H1 (cell line): ENCODE data around the gene DYNLT3. TPM values are rescaled to one million over a fixed set of nuclear protein-coding genes. Genes with fewer than 3 reads are reported as not detected.

ENCODE experiments used
- CTCF ChIA-PET: fragments of 300-600 bp; sonication (Branson Sonifier 250); formaldehyde crosslinking; loops from one replicate; lab custom pipeline; 2021; ENCODE audit not compliant: partially characterized antibody; lab: Charles Lee
- POLR2A ChIA-PET: fragments of 300-600 bp; sonication (Branson Sonifier 250); formaldehyde crosslinking; loops from one replicate; lab custom pipeline; 2021; ENCODE audit warnings: inconsistent platforms; ENCODE audit not compliant: partially characterized antibody; lab: Charles Lee
- DNase-seq, 2 experiments: peaks; one replicate each; pipeline versions ENCODE4 v3.0.0 to v3.0.0-alpha.2; 2010 to 2022; ENCODE audit warnings: low spot score in 2 of 2, low read depth in 1 of 2, mixed read lengths in 1 of 2
- FAIRE-seq: peaks from 2 replicates; lab custom pipeline; 2011; peaks lifted over from hg19 to GRCh38; lab: Jason Lieb, UNC
- H2AFZ ChIP-seq: 2 replicates; pipeline ENCODE4 v1.8.1; 2012; ENCODE audit warnings: low read length, inconsistent platforms
- H2AK5ac ChIP-seq: 2 replicates; pipeline ENCODE4 v1.6.1; 2013; ENCODE audit warnings: low read depth, low read length
- H2BK120ac ChIP-seq: replicated peaks from 2 replicates; pipeline ENCODE3; 2013; ENCODE audit warnings: low read depth, low read length, inconsistent platforms
- H2BK12ac ChIP-seq: 2 replicates; pipeline ENCODE4 v1.6.1; 2013; ENCODE audit warnings: low read depth, low read length
- H2BK15ac ChIP-seq: 2 replicates; pipeline ENCODE4 v1.6.1; 2013; ENCODE audit warnings: low read length
- H2BK20ac ChIP-seq: 2 replicates; pipeline ENCODE4 v1.6.1; 2013; ENCODE audit warnings: low read length
- H2BK5ac ChIP-seq: 2 replicates; pipeline ENCODE4 v1.6.1; 2013; ENCODE audit warnings: low read depth, low read length
- H3K14ac ChIP-seq: 2 replicates; pipeline ENCODE4 v1.6.1; 2013; ENCODE audit warnings: inconsistent platforms; ENCODE audit not compliant: insufficient read length
- H3K18ac ChIP-seq: 2 replicates; pipeline ENCODE4 v1.6.1; 2013; ENCODE audit warnings: low read length; ENCODE audit errors: extremely low read depth
- H3K23ac ChIP-seq: 2 replicates; pipeline ENCODE4 v1.6.1; 2013; ENCODE audit warnings: inconsistent platforms; ENCODE audit not compliant: insufficient read length
- H3K23me2 ChIP-seq: 2 replicates; pipeline ENCODE4 v1.6.1; 2013; ENCODE audit warnings: low read depth, low read length
- H3K27ac ChIP-seq: 2 replicates; pipeline ENCODE4 v1.6.1; 2011; ENCODE audit warnings: low read depth, low read length, inconsistent platforms
- H3K27me3 ChIP-seq, 4 experiments: replicated peaks in 1 of 4; 1 replicate in 1 of 4; 2 replicates in 3 of 4; pipeline versions ENCODE4 v1.6.1 to v1.8.1; 2011 to 2013; ENCODE audit warnings: low read length in 3 of 4, mild to moderate bottlenecking in 3 of 4, inconsistent platforms in 2 of 4, mixed read lengths in 2 of 4, moderate library complexity in 1 of 4; ENCODE audit not compliant: control insufficient read depth in 3 of 4, insufficient read depth in 3 of 4; ENCODE audit errors: extremely low read depth in 1 of 4
- H3K36me3 ChIP-seq, 4 experiments: 2 replicates each; pipeline versions ENCODE4 v1.6.1 to v1.8.1; 2011 to 2013; ENCODE audit warnings: mild to moderate bottlenecking in 4 of 4, low read length in 3 of 4, moderate library complexity in 2 of 4, control low read depth in 1 of 4, inconsistent platforms in 1 of 4; ENCODE audit not compliant: insufficient read depth in 4 of 4, control insufficient read depth in 2 of 4
- H3K4ac ChIP-seq: replicated peaks from 2 replicates; pipeline ENCODE3; 2013; ENCODE audit warnings: low read length, low read depth, mixed read lengths, inconsistent platforms; ENCODE audit not compliant: insufficient read length
- H3K4me1 ChIP-seq, 4 experiments: replicated peaks in 1 of 4; 1 replicate in 1 of 4; 2 replicates in 3 of 4; pipeline versions ENCODE4 v1.6.1 to v1.8.1; 2011 to 2013; ENCODE audit warnings: low read length in 3 of 4, inconsistent platforms in 2 of 4, mixed read lengths in 1 of 4; ENCODE audit not compliant: insufficient read depth in 4 of 4, control insufficient read depth in 3 of 4
- H3K4me2 ChIP-seq, 2 experiments: 2 replicates each; pipeline versions ENCODE4 v1.6.1 to v1.8.1; 2011 to 2013; ENCODE audit warnings: low read depth in 2 of 2, low read length in 2 of 2, control low read depth in 1 of 2, inconsistent platforms in 1 of 2, mild to moderate bottlenecking in 1 of 2; ENCODE audit not compliant: insufficient read depth in 1 of 2
- H3K4me3 ChIP-seq, 4 experiments: fragments of 200-600, 300-600 bp in 1 of 4; sonication (generic), shearing (Covaris generic), sonication (Bioruptor Twin) in 1 of 4; 2 replicates each; pipeline versions ENCODE4 v1.5.1 to v1.8.1; 2011 to 2016; ENCODE audit warnings: low read length in 4 of 4, low read depth in 3 of 4, control low read depth in 2 of 4, inconsistent platforms in 2 of 4, mild to moderate bottlenecking in 2 of 4, mixed read lengths in 1 of 4, moderate library complexity in 1 of 4; ENCODE audit not compliant: insufficient read depth in 2 of 4; ENCODE audit errors: extremely low read depth in 1 of 4
- H3K56ac ChIP-seq: replicated peaks from 2 replicates; pipeline ENCODE3; 2013; ENCODE audit warnings: low read depth, mild to moderate bottlenecking, mixed read lengths, low read length, inconsistent platforms; ENCODE audit not compliant: insufficient read length
- H3K79me1 ChIP-seq: 2 replicates; pipeline ENCODE4 v1.6.1; 2013; ENCODE audit warnings: low read depth, low read length, control low read depth
- H3K79me2 ChIP-seq, 2 experiments: 2 replicates each; pipeline versions ENCODE4 v1.6.1 to v1.8.1; 2012 to 2013; ENCODE audit warnings: low read length in 2 of 2, mild to moderate bottlenecking in 2 of 2, inconsistent platforms in 1 of 2; ENCODE audit not compliant: insufficient read depth in 2 of 2, control insufficient read depth in 1 of 2
- H3K9ac ChIP-seq, 4 experiments: replicated peaks in 1 of 4; 1 replicate in 1 of 4; 2 replicates in 3 of 4; pipeline versions ENCODE4 v1.6.1 to v1.8.1; 2011 to 2013; ENCODE audit warnings: low read depth in 3 of 4, low read length in 3 of 4, control low read depth in 2 of 4, mild to moderate bottlenecking in 2 of 4, moderate library complexity in 2 of 4, inconsistent platforms in 1 of 4; ENCODE audit errors: extremely low read depth in 1 of 4
- H3K9me3 ChIP-seq, 2 experiments: 2 replicates each; pipeline versions ENCODE4 v1.6.1 to v1.8.1; 2012 to 2013; ENCODE audit warnings: mild to moderate bottlenecking in 2 of 2, moderate library complexity in 2 of 2, control low read depth in 1 of 2, inconsistent platforms in 1 of 2, low read depth in 1 of 2, low read length in 1 of 2, mixed read lengths in 1 of 2; ENCODE audit not compliant: insufficient read depth in 2 of 2
- H4K20me1 ChIP-seq, 2 experiments: replicated peaks in 1 of 2; 2 replicates each; pipeline versions ENCODE3 to v1.8.1; 2011 to 2013; ENCODE audit warnings: inconsistent platforms in 2 of 2, low read length in 2 of 2, mild to moderate bottlenecking in 1 of 2; ENCODE audit not compliant: insufficient read depth in 2 of 2, control insufficient read depth in 1 of 2
- H4K5ac ChIP-seq: 2 replicates; pipeline ENCODE4 v1.6.1; 2013; ENCODE audit warnings: low read length, low read depth, mixed read lengths, inconsistent platforms; ENCODE audit not compliant: insufficient read length
- H4K8ac ChIP-seq: 2 replicates; pipeline ENCODE4 v1.8.0; 2013; ENCODE audit warnings: mild to moderate bottlenecking, moderate library complexity, low read length, inconsistent platforms; ENCODE audit not compliant: insufficient read depth; ENCODE audit errors: extremely low read depth
- H4K91ac ChIP-seq: replicated peaks from 2 replicates; pipeline ENCODE3; 2013; ENCODE audit warnings: low read length, mixed read lengths, inconsistent platforms; ENCODE audit not compliant: insufficient read length
- BACH1 ChIP-seq: IDR thresholded peaks from 2 replicates; pipeline ENCODE4 v1.6.1; 2012; ENCODE audit warnings: low read length, improper control_type of control experiment
- CHD1 ChIP-seq: IDR thresholded peaks from 2 replicates; pipeline ENCODE4 v1.6.1; 2012; ENCODE audit warnings: low read depth, low read length, improper control_type of control experiment
- EGR1 ChIP-seq: IDR thresholded peaks from 2 replicates; pipeline ENCODE4 v1.6.1; 2011; ENCODE audit warnings: low read depth, low read length, borderline replicate concordance
- FOSL1 ChIP-seq: IDR thresholded peaks from 2 replicates; pipeline ENCODE4 v1.6.1; 2011; ENCODE audit warnings: mild to moderate bottlenecking, low read depth, low read length, moderate library complexity; ENCODE audit not compliant: insufficient read depth
- RFX5 ChIP-seq: IDR thresholded peaks from 2 replicates; pipeline ENCODE4 v1.6.1; 2011; ENCODE audit warnings: low read depth, low read length, improper control_type of control experiment, borderline replicate concordance
- RXRA ChIP-seq: IDR thresholded peaks from 2 replicates; pipeline ENCODE4 v1.6.1; 2011; ENCODE audit warnings: low read depth, mild to moderate bottlenecking, low read length, moderate library complexity; ENCODE audit not compliant: insufficient read depth
- TEAD4 ChIP-seq: IDR thresholded peaks from 2 replicates; pipeline ENCODE4 v1.6.1; 2012; ENCODE audit warnings: low read depth, low read length, inconsistent platforms, mixed read lengths
- WGBS, 2 experiments: shearing (Covaris generic) in 1 of 2; methylation state at CpG; one replicate each; pipeline versions ENCODE4 v1.1.6 to v1.1.7; 2013 to 2015; ENCODE audit warnings: low lambda C conversion rate in 2 of 2, mixed read lengths in 2 of 2, inconsistent platforms in 1 of 2, low coverage in 1 of 2, missing lambda C conversion rate in 1 of 2; ENCODE audit not compliant: insufficient replicate concordance in 2 of 2, insufficient coverage in 1 of 2, insufficient read length in 1 of 2; ENCODE audit errors: extremely low coverage in 1 of 2, missing lambda C conversion rate in 1 of 2; 5-methylcytosine and 5-hydroxymethylcytosine counted together
- polyA plus RNA-seq, 7 experiments: library from polyadenylated mRNA; depleted of rRNA in 3 of 7; stranded (reverse) in 5 of 7; unstranded in 2 of 7; fragments of >200 nt in 5 of 7; fragments of 200-250 nt in 2 of 7; gene quantifications; 1 replicate in 5 of 7; 2 replicates in 1 of 7; 4 replicates in 1 of 7; pipeline versions ENCODE4 v1.2.1 to v1.2.3, GENCODE V29; 2011 to 2013; ENCODE audit warnings: missing spikeins in 2 of 7, mixed read lengths in 2 of 7
- total RNA-seq: library from RNA; stranded (reverse); fragmentation: NEBNext Ultra II Directional; extraction: Animal tissue kit (Norgen Biotek cat#: 25700); gene quantifications from 2 replicates; pipeline ENCODE4 v1.2.1, GENCODE V29; 2021

The DYNLT3 gene
- total and polyA plus RNA-seq, 2 of the 8 experiments (the other 6 are each of a cell fraction or from before 2014, with no cell fraction given): 2.3 to 3.5 TPM

DNA sequence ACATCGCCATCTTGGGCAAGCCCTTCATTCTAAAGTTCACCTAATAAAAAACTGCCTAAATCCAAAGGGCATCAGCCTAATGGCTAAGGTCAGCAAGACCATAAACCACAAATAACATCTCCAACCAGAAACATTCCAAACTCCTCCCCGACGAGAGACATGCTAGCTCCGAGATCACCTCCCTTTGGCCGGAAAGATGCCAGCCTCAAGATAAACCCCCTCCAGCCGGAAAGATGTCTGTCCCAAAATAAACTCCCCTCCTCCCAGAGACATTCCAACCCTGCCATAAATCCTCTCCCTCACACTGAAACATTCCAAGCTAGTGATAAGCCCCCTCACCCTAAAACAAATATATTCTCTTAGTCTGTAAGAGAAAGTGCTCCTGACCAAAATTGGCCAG is 13.3 kb upstream of the DYNLT3 start:
- ChIA-PET CTCF (no interaction called here), POLR2A (no interaction called here)
- Histone ChIP-seq H3K23ac (no peak overlapping the region), H3K27ac (no peak overlapping the region), H3K79me1 (no peaks in the 10 kb centered on the region), H3K9ac (no peak overlapping the region), H3K79me2 (no peaks in the 10 kb centered on the region), H3K14ac (no peak overlapping the region), H3K27me3 (no peaks in the 10 kb centered on the region), H4K5ac (no peak overlapping the region), H4K8ac (no peak overlapping the region), H3K4me3 (no peak overlapping the region), H2AK5ac (no peak overlapping the region), H3K9me3 (no peaks in the 10 kb centered on the region), H3K4ac (no peak overlapping the region), H2BK120ac (no peak overlapping the region), H3K4me1 (no peaks in the 10 kb centered on the region), H3K4me2 (no peak overlapping the region), H3K36me3 (no peaks in the 10 kb centered on the region), H2BK20ac (no peak overlapping the region), H2BK12ac (no peak overlapping the region), H3K56ac (no peak overlapping the region), H2BK15ac (no peak overlapping the region), H2AFZ (no peak overlapping the region), H2BK5ac (no peak overlapping the region), H4K20me1 (no peaks in the 10 kb centered on the region), H3K23me2 (no peaks in the 10 kb centered on the region), H4K91ac (no peak overlapping the region), H3K18ac (no peak overlapping the region)
- FAIRE-seq: no peak
- DNase-seq: no peak
- 88% methylated on average over 6 of the region's 6 CpGs; no CpG with 5 or more reads in 1 of the 2 experiments for WGBS, 2 experiments
- no peak for TF ChIP-seq TEAD4
- TF ChIP-seq BACH1: no peak
- no peak for TF ChIP-seq CHD1
- no peak for TF ChIP-seq RXRA
- no peak for TF ChIP-seq FOSL1
- no peak for TF ChIP-seq RFX5
- TF ChIP-seq EGR1: no peak
